Endothelial cell (in vitro differentiated cells): ENCODE results near the gene ZNF728. TPM values are rescaled to one million over a fixed set of nuclear protein-coding genes. Genes with fewer than 3 reads are reported as not detected.
"Not testable (repeated sequence)": the region's sequence is repeated elsewhere in the genome, so short reads cannot be mapped to it uniquely, and the experiment has no call there.

Experiments
- DNase-seq: peaks from one replicate; pipeline ENCODE4 v3.0.0; 2021; ENCODE audit warnings: low spot score
- H3K27ac Mint-ChIP-seq: one replicate; pipeline ENCODE4 v1.8.0; 2021; ENCODE audit warnings: mixed read lengths, inconsistent platforms; ENCODE audit not compliant: unreplicated experiment
- H3K27me3 Mint-ChIP-seq: one replicate; pipeline ENCODE4 v1.8.0; 2021; ENCODE audit warnings: mild to moderate bottlenecking, moderate library complexity, mixed read lengths, inconsistent platforms; ENCODE audit not compliant: unreplicated experiment
- H3K36me3 Mint-ChIP-seq: one replicate; pipeline ENCODE4 v1.8.0; 2021; ENCODE audit warnings: mild to moderate bottlenecking, low read depth, mixed read lengths, inconsistent platforms; ENCODE audit not compliant: unreplicated experiment
- H3K4me1 Mint-ChIP-seq: one replicate; pipeline ENCODE4 v1.8.0; 2021; ENCODE audit warnings: mild to moderate bottlenecking, mixed read lengths, inconsistent platforms; ENCODE audit not compliant: unreplicated experiment
- H3K4me3 Mint-ChIP-seq: one replicate; pipeline ENCODE4 v1.8.0; 2021; ENCODE audit warnings: mild to moderate bottlenecking, mixed read lengths, inconsistent platforms; ENCODE audit not compliant: unreplicated experiment
- H3K9me3 Mint-ChIP-seq: one replicate; pipeline ENCODE4 v1.8.0; 2021; ENCODE audit warnings: mixed read lengths, inconsistent platforms; ENCODE audit not compliant: unreplicated experiment
- total RNA-seq: library from RNA; stranded (reverse); fragmentation: NEBNext Ultra II Directional; extraction: Animal tissue kit (Norgen Biotek cat#: 25700); gene quantifications from one replicate; pipeline ENCODE4 v1.2.1, GENCODE V29; 2021; ENCODE audit not compliant: unreplicated experiment
- TF ChIP-seq, protein P1 (sequence below): fragments of 200-600 bp; sonication (generic); IDR thresholded peaks from one replicate; pipeline ENCODE4 v1.5.0; 2021; ENCODE audit warnings: antibody characterized with exemption; ENCODE audit not compliant: unreplicated experiment

The ZNF728 gene
- total RNA-seq, 1 donor from 2014 or later = not detected

- Mint-ChIP-seq H3K36me3 (peaks cover 9% of the 10 kb centered on the region), H3K9me3 (peaks cover 57% of the 10 kb centered on the region), H3K4me1 (no peaks in the 10 kb centered on the region), H3K27ac (no peak overlapping the region), H3K4me3 (no peak overlapping the region), H3K27me3 (peaks cover 2% of the 10 kb centered on the region)
- DNase-seq = no peak
- TF ChIP-seq, protein P1, sequence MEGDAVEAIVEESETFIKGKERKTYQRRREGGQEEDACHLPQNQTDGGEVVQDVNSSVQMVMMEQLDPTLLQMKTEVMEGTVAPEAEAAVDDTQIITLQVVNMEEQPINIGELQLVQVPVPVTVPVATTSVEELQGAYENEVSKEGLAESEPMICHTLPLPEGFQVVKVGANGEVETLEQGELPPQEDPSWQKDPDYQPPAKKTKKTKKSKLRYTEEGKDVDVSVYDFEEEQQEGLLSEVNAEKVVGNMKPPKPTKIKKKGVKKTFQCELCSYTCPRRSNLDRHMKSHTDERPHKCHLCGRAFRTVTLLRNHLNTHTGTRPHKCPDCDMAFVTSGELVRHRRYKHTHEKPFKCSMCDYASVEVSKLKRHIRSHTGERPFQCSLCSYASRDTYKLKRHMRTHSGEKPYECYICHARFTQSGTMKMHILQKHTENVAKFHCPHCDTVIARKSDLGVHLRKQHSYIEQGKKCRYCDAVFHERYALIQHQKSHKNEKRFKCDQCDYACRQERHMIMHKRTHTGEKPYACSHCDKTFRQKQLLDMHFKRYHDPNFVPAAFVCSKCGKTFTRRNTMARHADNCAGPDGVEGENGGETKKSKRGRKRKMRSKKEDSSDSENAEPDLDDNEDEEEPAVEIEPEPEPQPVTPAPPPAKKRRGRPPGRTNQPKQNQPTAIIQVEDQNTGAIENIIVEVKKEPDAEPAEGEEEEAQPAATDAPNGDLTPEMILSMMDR = no peak
These were observed 12.7 kb upstream of the ZNF728 start for GRCh38 chr19:23015660-23016059.

DNA sequence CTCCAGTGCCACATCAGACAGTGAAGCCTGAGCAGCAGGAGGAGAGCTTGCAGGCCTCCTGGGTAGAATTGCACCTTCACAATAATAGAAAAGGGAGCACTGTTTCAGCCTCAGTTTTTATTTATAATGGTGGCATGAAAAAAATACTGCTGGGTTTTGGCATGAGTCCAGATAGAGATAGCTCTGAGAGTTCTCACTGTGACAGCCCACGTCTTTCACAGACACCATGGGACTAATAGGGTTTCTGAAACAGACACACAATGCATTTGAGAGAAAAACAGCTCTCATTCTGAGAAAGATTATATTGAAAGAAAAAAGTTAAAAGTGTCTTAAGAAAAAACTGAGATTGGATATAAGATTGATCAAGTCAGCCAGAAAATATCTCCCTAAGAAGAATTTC, 8.0 kb downstream of the ZNF728 start:
- not testable (repeated sequence) for H3K27me3 Mint-ChIP-seq, H3K27ac Mint-ChIP-seq, H3K4me3 Mint-ChIP-seq, H3K36me3 Mint-ChIP-seq, H3K4me1 Mint-ChIP-seq, DNase-seq
- H3K9me3 Mint-ChIP-seq = peaks cover 20% of the 10 kb centered on the region

DNA sequence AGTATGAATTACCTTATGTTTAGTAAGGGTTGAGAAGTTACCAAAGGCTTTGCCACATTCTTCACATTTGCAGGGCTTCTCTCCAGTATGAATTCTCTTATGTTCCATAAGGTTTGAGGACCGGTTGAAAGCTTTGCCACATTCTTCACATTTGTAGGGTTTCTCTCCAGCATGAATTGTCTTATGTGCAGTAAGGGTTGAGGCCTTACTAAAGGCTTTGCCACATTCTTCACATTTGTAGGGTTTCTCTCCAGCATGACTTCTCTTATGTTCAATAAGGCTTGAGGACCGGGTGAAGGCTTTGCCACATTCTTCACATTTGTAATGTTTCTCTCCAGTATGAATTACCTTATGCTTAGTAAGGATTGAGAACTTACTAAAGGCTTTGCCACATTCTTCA, 26.7 kb downstream of the ZNF728 start:
- Mint-ChIP-seq H3K4me1 (no peaks in the 10 kb centered on the region), H3K4me3 (no peak overlapping the region), H3K27ac (no peak overlapping the region), H3K36me3 (no peaks in the 10 kb centered on the region), H3K27me3 (peaks cover 1% of the 10 kb centered on the region), H3K9me3 (peaks cover 30% of the 10 kb centered on the region)
- no peak for DNase-seq
- TF ChIP-seq, protein P1 = no peak

DNA sequence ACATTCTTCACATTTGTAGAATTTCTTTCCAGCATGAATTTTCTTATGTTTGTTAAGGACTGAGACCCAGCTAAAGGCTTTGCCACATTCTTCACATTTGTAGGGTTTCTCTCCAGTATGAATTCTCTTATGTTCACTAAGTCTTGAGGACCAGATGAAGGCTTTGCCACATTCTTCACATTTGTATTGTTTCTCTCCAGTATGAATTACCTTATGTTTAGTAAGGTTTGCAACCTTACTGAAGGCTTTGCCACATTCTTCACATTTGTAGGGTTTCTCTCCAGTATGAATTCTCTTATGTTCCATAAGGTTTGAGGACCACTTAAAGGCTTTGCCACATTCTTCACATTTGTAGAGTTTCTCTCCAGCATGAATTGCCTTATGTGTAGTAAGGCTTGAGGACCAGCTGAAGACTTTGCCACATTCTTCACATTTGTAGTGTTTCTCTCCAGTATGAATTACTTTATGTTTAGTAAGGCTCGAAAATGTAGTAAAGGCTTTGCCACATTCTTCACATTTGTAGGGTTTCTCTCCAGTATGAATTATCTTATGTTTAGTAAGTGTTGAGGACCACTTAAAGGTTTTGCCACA, 27.3 kb downstream of the ZNF728 start:
- H3K27ac Mint-ChIP-seq, DNase-seq, H3K36me3 Mint-ChIP-seq, H3K27me3 Mint-ChIP-seq, H3K4me3 Mint-ChIP-seq, H3K4me1 Mint-ChIP-seq: not testable (repeated sequence)
- H3K9me3 Mint-ChIP-seq = peaks cover 26% of the 10 kb centered on the region

- Mint-ChIP-seq H3K27ac (no peak overlapping the region), H3K4me1 (no peaks in the 10 kb centered on the region), H3K27me3 (peaks cover 2% of the 10 kb centered on the region), H3K36me3 (peaks cover 13% of the 10 kb centered on the region), H3K4me3 (no peak overlapping the region), H3K9me3 (peaks cover 30% of the 10 kb centered on the region)
- DNase-seq = no peak
- TF ChIP-seq, protein P1 = no peak
These were observed 57.4 kb downstream of the ZNF728 start for GRCh38 chr19:22945560-22945959.

GRCh38 chr19:22935151-22935550, 67.8 kb downstream of the ZNF728 start:
- TF ChIP-seq, protein P1 = no peak
- Mint-ChIP-seq H3K27ac (no peak overlapping the region), H3K36me3 (no peaks in the 10 kb centered on the region), H3K27me3 (peaks cover 2% of the 10 kb centered on the region), H3K4me3 (no peak overlapping the region), H3K4me1 (no peaks in the 10 kb centered on the region), H3K9me3 (peaks cover 33% of the 10 kb centered on the region)
- no peak for DNase-seq

DNA sequence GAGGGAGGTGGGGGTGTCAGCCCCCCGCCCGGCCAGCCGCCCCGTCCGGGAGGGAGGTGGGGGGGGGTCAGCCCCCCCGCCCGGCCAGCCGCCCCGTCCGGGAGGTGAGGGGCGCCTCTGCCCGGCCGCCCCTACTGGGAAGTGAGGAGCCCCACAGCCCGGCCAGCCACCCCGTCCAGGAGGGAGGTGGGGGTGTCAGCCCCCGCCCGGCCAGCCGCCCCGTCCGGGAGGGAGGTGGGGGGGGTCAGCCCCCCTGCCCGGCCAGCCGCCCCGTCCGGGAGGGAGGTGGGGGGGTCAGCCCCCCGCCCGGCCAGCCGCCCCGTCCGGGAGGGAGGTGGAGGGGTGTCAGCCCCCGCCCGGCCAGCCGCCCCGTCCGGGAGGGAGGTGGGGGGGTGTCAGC, 75.4 kb downstream of the ZNF728 start:
- H3K9me3 Mint-ChIP-seq = peaks cover 36% of the 10 kb centered on the region
- H3K36me3 Mint-ChIP-seq = peaks cover 11% of the 10 kb centered on the region
- not testable (repeated sequence) for H3K27ac Mint-ChIP-seq, H3K4me3 Mint-ChIP-seq, H3K27me3 Mint-ChIP-seq, DNase-seq, H3K4me1 Mint-ChIP-seq

GRCh38 chr19:22925181-22925580, 77.8 kb downstream of the ZNF728 start:
- H3K27me3 Mint-ChIP-seq, H3K4me1 Mint-ChIP-seq, H3K27ac Mint-ChIP-seq, H3K4me3 Mint-ChIP-seq, DNase-seq: not testable (repeated sequence)
- Mint-ChIP-seq H3K9me3 (peaks cover 49% of the 10 kb centered on the region), H3K36me3 (peaks cover 11% of the 10 kb centered on the region)
